H9 (cell line): ENCODE measurements around the gene GABBR2. TPM values are rescaled to one million over a fixed set of nuclear protein-coding genes. Genes with fewer than 3 reads are reported as not detected.

ENCODE experiments used
- DNase-seq: peaks from one replicate; pipeline ENCODE4 v3.0.0-alpha.2; 2017
- H2AFZ ChIP-seq: one replicate; pipeline ENCODE4 v1.6.1; 2013; ENCODE audit warnings: mild to moderate bottlenecking, low read length, control low read depth, moderate library complexity
- H2AK5ac ChIP-seq: 2 replicates; pipeline ENCODE4 v1.6.1; 2013; ENCODE audit warnings: low read length, control low read depth, mixed read lengths; ENCODE audit not compliant: insufficient read length
- H2BK120ac ChIP-seq: one replicate; pipeline ENCODE4 v1.6.1; 2013; ENCODE audit warnings: low read depth, mild to moderate bottlenecking, low read length, control low read depth, inconsistent platforms; ENCODE audit not compliant: poor library complexity, severe bottlenecking
- H2BK12ac ChIP-seq: 2 replicates; pipeline ENCODE4 v1.6.1; 2013; ENCODE audit warnings: low read length, control low read depth, mixed read lengths, low read depth; ENCODE audit not compliant: insufficient read length
- H2BK15ac ChIP-seq: 2 replicates; pipeline ENCODE4 v1.6.1; 2013; ENCODE audit warnings: low read depth, low read length, control low read depth
- H2BK20ac ChIP-seq: one replicate; pipeline ENCODE4 v1.6.1; 2013; ENCODE audit warnings: low read depth, mild to moderate bottlenecking, low read length, control low read depth, inconsistent platforms; ENCODE audit not compliant: poor library complexity, severe bottlenecking
- H2BK5ac ChIP-seq: 2 replicates; pipeline ENCODE4 v1.6.1; 2013; ENCODE audit warnings: low read length, control low read depth, mixed read lengths; ENCODE audit not compliant: insufficient read length
- H3K14ac ChIP-seq: 2 replicates; pipeline ENCODE4 v1.6.1; 2013; ENCODE audit warnings: low read length, control low read depth; ENCODE audit not compliant: insufficient read depth
- H3K18ac ChIP-seq: 2 replicates; pipeline ENCODE4 v1.6.1; 2013; ENCODE audit warnings: low read depth, mild to moderate bottlenecking, mixed read lengths, low read length, control low read depth; ENCODE audit not compliant: insufficient read length
- H3K23ac ChIP-seq: 2 replicates; pipeline ENCODE4 v1.6.1; 2013; ENCODE audit warnings: low read length, control low read depth, mixed read lengths, low read depth; ENCODE audit not compliant: insufficient read length
- H3K23me2 ChIP-seq: 2 replicates; pipeline ENCODE4 v1.6.1; 2013; ENCODE audit warnings: low read depth, mild to moderate bottlenecking, mixed read lengths, low read length, control low read depth; ENCODE audit not compliant: insufficient read length, poor library complexity, severe bottlenecking
- H3K27ac ChIP-seq: 2 replicates; pipeline ENCODE4 v1.5.1; 2013; ENCODE audit warnings: low read length, control low read depth, mixed read lengths, low read depth; ENCODE audit not compliant: insufficient read length
- H3K27me3 ChIP-seq: 2 replicates; pipeline ENCODE4 v1.6.1; 2013; ENCODE audit warnings: low read length, control low read depth, inconsistent platforms; ENCODE audit not compliant: insufficient read depth
- H3K4ac ChIP-seq: 2 replicates; pipeline ENCODE4 v1.6.1; 2013; ENCODE audit warnings: low read depth, mild to moderate bottlenecking, control low read depth, inconsistent platforms, low read length, moderate library complexity
- H3K4me1 ChIP-seq: 2 replicates; pipeline ENCODE4 v1.6.1; 2013; ENCODE audit warnings: low read length, control low read depth, inconsistent platforms; ENCODE audit not compliant: insufficient read depth
- H3K4me2 ChIP-seq: 2 replicates; pipeline ENCODE4 v1.6.1; 2013; ENCODE audit warnings: low read length, control low read depth, mixed read lengths; ENCODE audit not compliant: insufficient read length, insufficient read depth
- H3K56ac ChIP-seq: 2 replicates; pipeline ENCODE4 v1.6.1; 2013; ENCODE audit warnings: low read depth, mild to moderate bottlenecking, mixed read lengths, low read length, control low read depth; ENCODE audit not compliant: insufficient read length
- H3K79me1 ChIP-seq: 2 replicates; pipeline ENCODE4 v1.6.1; 2013; ENCODE audit warnings: low read depth, mild to moderate bottlenecking, moderate library complexity, low read length, control low read depth, inconsistent platforms; ENCODE audit not compliant: insufficient read depth, poor library complexity, severe bottlenecking
- H3K79me2 ChIP-seq: 2 replicates; pipeline ENCODE4 v1.6.1; 2013; ENCODE audit warnings: low read length, control low read depth, inconsistent platforms; ENCODE audit not compliant: insufficient read depth
- H3K9ac ChIP-seq: 2 replicates; pipeline ENCODE4 v1.6.1; 2013; ENCODE audit warnings: low read length, control low read depth, mixed read lengths; ENCODE audit not compliant: insufficient read length; ENCODE audit errors: extremely low read depth
- H3K9me3 ChIP-seq: one replicate; pipeline ENCODE4 v1.6.1; 2013; ENCODE audit warnings: low read depth, low read length, inconsistent platforms; ENCODE audit not compliant: control insufficient read depth
- H3T11ph ChIP-seq: one replicate; pipeline ENCODE4 v1.6.1; 2013; ENCODE audit warnings: mild to moderate bottlenecking, low read length, control low read depth, inconsistent platforms
- H4K20me1 ChIP-seq: one replicate; pipeline ENCODE4 v1.6.1; 2013; ENCODE audit not compliant: control insufficient read depth, insufficient read length, insufficient read depth
- H4K5ac ChIP-seq: 2 replicates; pipeline ENCODE4 v1.6.1; 2013; ENCODE audit warnings: low read depth, mild to moderate bottlenecking, mixed read lengths, low read length, control low read depth; ENCODE audit not compliant: insufficient read length
- H4K8ac ChIP-seq: replicated peaks from 2 replicates; pipeline ENCODE4 v1.6.1; 2013; ENCODE audit warnings: low read length, control low read depth, mixed read lengths, low read depth; ENCODE audit not compliant: insufficient read length
- H4K91ac ChIP-seq: 2 replicates; pipeline ENCODE4 v1.6.1; 2013; ENCODE audit warnings: low read depth, mild to moderate bottlenecking, moderate library complexity, mixed read lengths, low read length, control low read depth; ENCODE audit not compliant: insufficient read length
- H3K27ac Mint-ChIP-seq, 3 experiments: 2 replicates in 2 of 3; 3 replicates in 1 of 3; pipeline ENCODE4 v1.8.0; 2020 to 2021; ENCODE audit warnings: mixed read lengths in 3 of 3, mild to moderate bottlenecking in 1 of 3, moderate library complexity in 1 of 3
- H3K27me3 Mint-ChIP-seq: 2 replicates; pipeline ENCODE4 v1.8.0; 2021; ENCODE audit warnings: low read depth, mild to moderate bottlenecking, moderate library complexity, mixed read lengths
- H3K36me3 Mint-ChIP-seq, 3 experiments: 2 replicates in 2 of 3; 3 replicates in 1 of 3; pipeline ENCODE4 v1.8.0; 2020 to 2021; ENCODE audit warnings: low read depth in 3 of 3, mixed read lengths in 3 of 3; ENCODE audit not compliant: insufficient read depth in 1 of 3
- H3K4me1 Mint-ChIP-seq, 2 experiments: 2 replicates each; pipeline ENCODE4 v1.8.0; 2020; ENCODE audit warnings: mixed read lengths in 2 of 2
- H3K4me3 Mint-ChIP-seq, 2 experiments: 2 replicates in 1 of 2; 3 replicates in 1 of 2; pipeline ENCODE4 v1.8.0; 2020 to 2021; ENCODE audit warnings: mild to moderate bottlenecking in 2 of 2, mixed read lengths in 2 of 2, moderate library complexity in 1 of 2
- H3K9me3 Mint-ChIP-seq, 2 experiments: 2 replicates in 1 of 2; 3 replicates in 1 of 2; pipeline ENCODE4 v1.8.0; 2020; ENCODE audit warnings: mild to moderate bottlenecking in 2 of 2, mixed read lengths in 2 of 2, moderate library complexity in 1 of 2
- WGBS: extraction: QIAGEN DNeasy Blood & Tissue Kit; methylation state at CpG from one replicate; pipeline ENCODE4 v1.1.7; 2013; ENCODE audit warnings: missing lambda C conversion rate, low lambda C conversion rate, mixed read lengths; ENCODE audit not compliant: insufficient read length; ENCODE audit errors: extremely low coverage; 5-methylcytosine and 5-hydroxymethylcytosine counted together
- total RNA-seq: library from RNA; stranded (reverse); gene quantifications from 2 replicates; pipeline ENCODE4 v1.2.1, GENCODE V29; 2021
- TF ChIP-seq, protein P1 (sequence below): fragments of 200-600 bp; sonication (generic); conservative IDR thresholded peaks from 3 replicates; pipeline ENCODE4 v1.8.0; 2021; ENCODE audit warnings: antibody characterized with exemption, mild to moderate bottlenecking

The GABBR2 gene
- total RNA-seq, 1 experiment from 2014 or later, result 0.66 TPM

DNA sequence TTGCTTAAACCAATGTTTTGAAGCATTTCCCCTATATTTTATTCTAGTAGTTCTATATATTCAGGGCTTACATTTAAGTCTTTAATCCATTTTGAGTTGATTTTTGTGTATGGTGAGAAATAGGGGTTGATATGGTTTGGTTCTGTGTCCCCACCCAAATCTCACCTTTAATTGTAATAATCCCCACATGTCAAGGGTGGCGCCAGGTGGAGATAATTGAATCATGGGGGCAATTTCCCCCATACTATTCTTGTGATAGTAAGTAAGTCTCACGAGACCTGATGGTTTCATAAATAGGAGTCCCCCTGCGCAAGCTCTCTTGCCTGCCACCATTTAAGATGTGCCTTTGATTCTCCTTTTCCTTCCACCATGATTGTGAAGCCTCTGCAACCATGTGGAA lies 361.1 kb downstream of the GABBR2 start:
- no peak overlapping the region for H4K91ac ChIP-seq
- no peak overlapping the region for H2BK20ac ChIP-seq
- no peaks in the 10 kb centered on the region for H3K79me2 ChIP-seq
- H3K9me3 ChIP-seq, result no peaks in the 10 kb centered on the region
- H3K9me3 Mint-ChIP-seq, result no peaks in the 10 kb centered on the region; a peak in 2 of 5 replicates
- H3K36me3 Mint-ChIP-seq, result no peaks in the 10 kb centered on the region
- no peak overlapping the region for H3K23ac ChIP-seq
- no peak overlapping the region for H2BK12ac ChIP-seq
- TF ChIP-seq, protein P1, sequence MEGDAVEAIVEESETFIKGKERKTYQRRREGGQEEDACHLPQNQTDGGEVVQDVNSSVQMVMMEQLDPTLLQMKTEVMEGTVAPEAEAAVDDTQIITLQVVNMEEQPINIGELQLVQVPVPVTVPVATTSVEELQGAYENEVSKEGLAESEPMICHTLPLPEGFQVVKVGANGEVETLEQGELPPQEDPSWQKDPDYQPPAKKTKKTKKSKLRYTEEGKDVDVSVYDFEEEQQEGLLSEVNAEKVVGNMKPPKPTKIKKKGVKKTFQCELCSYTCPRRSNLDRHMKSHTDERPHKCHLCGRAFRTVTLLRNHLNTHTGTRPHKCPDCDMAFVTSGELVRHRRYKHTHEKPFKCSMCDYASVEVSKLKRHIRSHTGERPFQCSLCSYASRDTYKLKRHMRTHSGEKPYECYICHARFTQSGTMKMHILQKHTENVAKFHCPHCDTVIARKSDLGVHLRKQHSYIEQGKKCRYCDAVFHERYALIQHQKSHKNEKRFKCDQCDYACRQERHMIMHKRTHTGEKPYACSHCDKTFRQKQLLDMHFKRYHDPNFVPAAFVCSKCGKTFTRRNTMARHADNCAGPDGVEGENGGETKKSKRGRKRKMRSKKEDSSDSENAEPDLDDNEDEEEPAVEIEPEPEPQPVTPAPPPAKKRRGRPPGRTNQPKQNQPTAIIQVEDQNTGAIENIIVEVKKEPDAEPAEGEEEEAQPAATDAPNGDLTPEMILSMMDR, result no peak
- H3K27ac ChIP-seq, result no peak overlapping the region
- no peak overlapping the region for H3K4me2 ChIP-seq
- no peaks in the 10 kb centered on the region for H3K4me1 ChIP-seq
- H3K4ac ChIP-seq, result no peak overlapping the region
- no peak overlapping the region for H2BK120ac ChIP-seq
- H2AFZ ChIP-seq, result no peak overlapping the region
- H2AK5ac ChIP-seq, result no peak overlapping the region
- no peak overlapping the region for H3K18ac ChIP-seq
- no peak overlapping the region for H2BK15ac ChIP-seq
- no peak overlapping the region for H3K27ac Mint-ChIP-seq
- no CpG with 5 or more reads among the region's 3 CpGs for WGBS
- H3K23me2 ChIP-seq, result no peaks in the 10 kb centered on the region
- H3K9ac ChIP-seq, result no peak overlapping the region
- no peak overlapping the region for H4K8ac ChIP-seq
- H3K27me3 ChIP-seq, result no peaks in the 10 kb centered on the region
- peaks cover 18% of the 10 kb centered on the region for H3K27me3 Mint-ChIP-seq
- H3K4me3 Mint-ChIP-seq, result no peak overlapping the region
- no peak for DNase-seq
- no peaks in the 10 kb centered on the region for H3K79me1 ChIP-seq
- no peak overlapping the region for H3T11ph ChIP-seq
- no peak overlapping the region for H4K5ac ChIP-seq
- H3K4me1 Mint-ChIP-seq, result no peaks in the 10 kb centered on the region
- no peak overlapping the region for H2BK5ac ChIP-seq
- no peak overlapping the region for H3K56ac ChIP-seq
- H4K20me1 ChIP-seq, result no peaks in the 10 kb centered on the region
- H3K14ac ChIP-seq, result no peak overlapping the region
